Smooth muscle cell (in vitro differentiated cells): ENCODE data around the gene PSORS1C2. TPM values are rescaled to one million over a fixed set of nuclear protein-coding genes. Genes with fewer than 3 reads are reported as not detected.

Source experiments
- DNase-seq: peaks from one replicate; lab custom pipeline; 2025; ENCODE audit not compliant: unreplicated experiment; lab: John Stamatoyannopoulos, UW
- H2AFZ ChIP-seq: fragments of 200-600 bp; sonication (generic); 2 replicates; pipeline ENCODE4 v1.6.0; 2016; ENCODE audit warnings: antibody characterized with exemption, low read depth, mild to moderate bottlenecking
- H3F3A ChIP-seq: fragments of 200-600 bp; sonication (generic); 2 replicates; pipeline ENCODE4 v1.6.0; 2017; ENCODE audit warnings: antibody characterized with exemption, low read depth
- H3K27ac ChIP-seq: fragments of 200-600 bp; sonication (generic); 2 replicates; pipeline ENCODE4 v1.5.1; 2016; ENCODE audit warnings: low read depth, mild to moderate bottlenecking
- H3K27me3 ChIP-seq: fragments of 200-600 bp; sonication (generic); 2 replicates; pipeline ENCODE4 v1.6.1; 2016; ENCODE audit warnings: low read depth, mild to moderate bottlenecking
- H3K36me3 ChIP-seq: fragments of 200-600 bp; sonication (generic); 2 replicates; pipeline ENCODE4 v1.5.1; 2016; ENCODE audit warnings: low read depth
- H3K4me1 ChIP-seq: fragments of 200-600 bp; sonication (generic); 2 replicates; pipeline ENCODE4 v1.5.1; 2016; ENCODE audit warnings: low read depth
- H3K4me2 ChIP-seq: fragments of 200-600 bp; sonication (generic); 2 replicates; pipeline ENCODE4 v1.6.0; 2016; ENCODE audit warnings: mild to moderate bottlenecking
- H3K4me3 ChIP-seq: fragments of 200-600 bp; sonication (generic); 2 replicates; pipeline ENCODE4 v1.5.1; 2016; ENCODE audit warnings: mild to moderate bottlenecking
- H3K79me2 ChIP-seq: fragments of 200-600 bp; sonication (generic); 2 replicates; pipeline ENCODE4 v1.6.0; 2016; ENCODE audit warnings: low read depth, mild to moderate bottlenecking
- H3K9ac ChIP-seq: fragments of 200-600 bp; sonication (generic); 2 replicates; pipeline ENCODE4 v1.6.0; 2016; ENCODE audit warnings: low read depth
- H3K9me3 ChIP-seq: fragments of 200-600 bp; sonication (generic); replicated peaks from 2 replicates; pipeline ENCODE4 v1.5.1; 2016; ENCODE audit warnings: low read depth
- H4K20me1 ChIP-seq: fragments of 200-600 bp; sonication (generic); 2 replicates; pipeline ENCODE4 v1.6.0; 2016; ENCODE audit warnings: low read depth
- whole genome bisulfite sequencing: methylation state at CpG from one replicate; pipeline ENCODE4 v1.1.7; 2016; ENCODE audit warnings: low lambda C conversion rate; 5-methylcytosine and 5-hydroxymethylcytosine counted together
- polyA plus RNA-seq: library from polyadenylated mRNA; unstranded; fragments of >200 nt; fragmentation: Nextera tagmentation; extraction: Ambion mirVana; gene quantifications from 2 replicates; pipeline ENCODE4 v1.2.1, GENCODE V29; 2016
- total RNA-seq: library from RNA; depleted of rRNA; stranded (reverse); fragments of >200 nt; gene quantifications from 2 replicates; pipeline ENCODE4 v1.2.3, GENCODE V29; 2014
- TF ChIP-seq, protein P1 (sequence below): fragments of 200-600 bp; sonication (generic); IDR thresholded peaks from 2 replicates; pipeline ENCODE4 v1.5.1; 2017; ENCODE audit warnings: borderline replicate concordance, mild to moderate bottlenecking, antibody characterized with exemption; ENCODE audit not compliant: insufficient read depth, poor library complexity, severe bottlenecking

PSORS1C2 gene
- total and polyA plus RNA-seq, 2 experiments from 2014 or later, result 0.49 to 1.1 TPM

DNA sequence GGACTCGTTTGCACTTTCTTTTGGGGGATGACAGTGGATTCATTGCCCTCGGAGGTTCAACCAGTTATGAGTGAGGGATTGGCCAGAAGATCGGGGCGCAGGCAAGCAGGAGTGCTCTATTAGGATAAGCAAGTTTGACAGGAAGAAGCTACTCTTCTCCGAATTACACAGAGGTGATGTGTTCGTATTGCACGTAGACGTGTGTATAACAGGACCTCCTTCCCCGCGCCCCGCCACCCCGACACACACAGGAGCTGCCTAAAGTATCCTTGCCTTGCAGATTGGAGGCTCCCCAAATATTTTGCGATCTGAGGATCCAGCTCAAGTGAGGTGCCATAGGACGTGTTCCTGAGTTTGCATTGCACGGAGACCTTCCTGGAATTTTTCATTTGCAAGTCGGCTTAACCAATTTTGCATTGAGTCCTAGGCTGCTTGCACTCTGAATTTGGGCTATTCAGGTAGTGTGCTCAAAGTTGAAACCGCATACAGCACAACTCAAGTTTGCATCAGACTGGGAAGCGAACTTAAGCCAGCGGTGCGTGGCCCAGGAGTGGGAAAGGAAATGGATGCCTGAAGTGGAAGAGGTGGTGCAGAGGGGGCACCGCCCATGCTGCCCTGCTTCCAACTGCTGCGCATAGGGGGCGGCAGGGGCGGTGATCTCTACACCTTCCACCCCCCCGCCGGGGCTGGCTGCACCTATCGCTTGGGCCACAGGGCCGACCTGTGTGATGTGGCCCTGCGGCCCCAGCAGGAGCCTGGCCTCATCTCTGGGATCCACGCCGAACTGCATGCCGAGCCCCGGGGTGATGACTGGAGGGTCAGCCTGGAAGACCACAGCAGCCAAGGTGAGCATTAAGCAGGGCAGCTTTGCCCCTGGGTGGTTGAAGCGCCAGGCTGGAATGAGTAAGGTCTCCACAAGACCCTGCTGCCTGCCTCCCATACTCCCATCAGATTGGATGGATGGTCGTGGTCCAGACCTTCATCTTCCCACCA, 20.3 kb upstream of the PSORS1C2 start:
- no peak overlapping the region for H3K27ac ChIP-seq
- H3K79me2 ChIP-seq, result no peaks in the 10 kb centered on the region
- no peaks in the 10 kb centered on the region for H3K9me3 ChIP-seq
- H3K27me3 ChIP-seq, result no peaks in the 10 kb centered on the region
- 14% methylated on average over 33 of the region's 35 CpGs for WGBS
- H4K20me1 ChIP-seq, result no peaks in the 10 kb centered on the region
- no peaks in the 10 kb centered on the region for H3F3A ChIP-seq
- peaks cover 16% of the 10 kb centered on the region for H3K4me1 ChIP-seq
- H3K36me3 ChIP-seq, result no peaks in the 10 kb centered on the region
- peak overlapping the region; percentile 97 for H2AFZ ChIP-seq
- H3K9ac ChIP-seq, result peak overlapping the region; percentile 30
- no peak for DNase-seq
- TF ChIP-seq, protein P1, sequence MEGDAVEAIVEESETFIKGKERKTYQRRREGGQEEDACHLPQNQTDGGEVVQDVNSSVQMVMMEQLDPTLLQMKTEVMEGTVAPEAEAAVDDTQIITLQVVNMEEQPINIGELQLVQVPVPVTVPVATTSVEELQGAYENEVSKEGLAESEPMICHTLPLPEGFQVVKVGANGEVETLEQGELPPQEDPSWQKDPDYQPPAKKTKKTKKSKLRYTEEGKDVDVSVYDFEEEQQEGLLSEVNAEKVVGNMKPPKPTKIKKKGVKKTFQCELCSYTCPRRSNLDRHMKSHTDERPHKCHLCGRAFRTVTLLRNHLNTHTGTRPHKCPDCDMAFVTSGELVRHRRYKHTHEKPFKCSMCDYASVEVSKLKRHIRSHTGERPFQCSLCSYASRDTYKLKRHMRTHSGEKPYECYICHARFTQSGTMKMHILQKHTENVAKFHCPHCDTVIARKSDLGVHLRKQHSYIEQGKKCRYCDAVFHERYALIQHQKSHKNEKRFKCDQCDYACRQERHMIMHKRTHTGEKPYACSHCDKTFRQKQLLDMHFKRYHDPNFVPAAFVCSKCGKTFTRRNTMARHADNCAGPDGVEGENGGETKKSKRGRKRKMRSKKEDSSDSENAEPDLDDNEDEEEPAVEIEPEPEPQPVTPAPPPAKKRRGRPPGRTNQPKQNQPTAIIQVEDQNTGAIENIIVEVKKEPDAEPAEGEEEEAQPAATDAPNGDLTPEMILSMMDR, result no peak
- peak overlapping the region; percentile 79 for H3K4me3 ChIP-seq
- peak overlapping the region; percentile 94 for H3K4me2 ChIP-seq

DNA sequence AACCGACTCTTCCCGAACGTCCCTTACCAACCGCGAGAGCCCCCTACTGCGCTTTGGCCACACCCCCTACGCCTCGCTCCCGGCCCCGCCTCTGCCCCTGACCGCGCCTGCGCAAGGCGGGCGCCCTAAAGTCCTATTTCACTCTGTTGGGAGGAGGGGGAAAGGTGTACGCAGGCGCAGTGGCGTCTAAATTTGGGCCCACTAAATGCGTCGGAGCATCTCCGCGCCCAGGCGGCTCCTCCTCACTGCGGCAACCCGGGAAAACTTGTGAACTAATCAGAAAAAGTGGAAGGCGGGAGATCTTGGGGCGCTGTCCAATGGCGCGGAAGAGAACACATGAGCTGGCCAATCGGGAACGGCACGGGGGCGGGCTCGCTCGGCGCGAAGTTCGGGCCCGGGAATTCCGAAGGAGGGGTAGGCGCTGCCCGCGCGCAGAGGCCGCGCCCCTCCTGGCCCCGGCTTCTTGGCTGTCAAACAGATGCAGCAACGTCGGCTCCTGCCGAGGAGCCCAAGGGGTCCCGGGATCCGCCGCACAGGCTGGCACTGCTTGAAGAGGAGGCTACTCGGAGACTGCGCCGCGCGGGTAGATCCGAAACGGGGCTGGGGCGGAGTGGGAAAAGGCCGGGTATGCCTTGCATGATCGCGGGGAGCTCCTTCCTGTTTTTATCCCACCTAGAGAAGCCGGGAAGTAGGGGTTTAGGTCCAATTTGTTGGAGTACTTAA, 19.4 kb upstream of the PSORS1C2 start, which contains the start of gene TCF19:
Gene TCF19 (plus strand): TSS at position 450 of the 723 bp plus-strand sequence. CDS start 881 bp downstream, outside the sequence.
- peak; percentile 96 for DNase-seq
- peak within 1 kb of the TSS; percentile 94 for H3K4me2 ChIP-seq
- no peaks in the 10 kb centered on the region for H3F3A ChIP-seq
- H3K4me1 ChIP-seq, result peaks cover 16% of the 10 kb centered on the region
- H3K9ac ChIP-seq, result peak within 1 kb of the TSS; percentile 86
- no peak within 1 kb of the TSS for H3K27ac ChIP-seq
- WGBS, result under 1% methylated on average over 57 of the region's 65 CpGs
- TF ChIP-seq, protein P1, result no peak
- no peaks in the 10 kb centered on the region for H3K27me3 ChIP-seq
- no peaks in the 10 kb centered on the region for H3K36me3 ChIP-seq
- peak within 1 kb of the TSS; percentile 79 for H3K4me3 ChIP-seq
- H2AFZ ChIP-seq, result peak within 1 kb of the TSS; percentile 98
- H3K9me3 ChIP-seq, result no peaks in the 10 kb centered on the region
- H3K79me2 ChIP-seq, result no peaks in the 10 kb centered on the region
- H4K20me1 ChIP-seq, result no peaks in the 10 kb centered on the region

DNA sequence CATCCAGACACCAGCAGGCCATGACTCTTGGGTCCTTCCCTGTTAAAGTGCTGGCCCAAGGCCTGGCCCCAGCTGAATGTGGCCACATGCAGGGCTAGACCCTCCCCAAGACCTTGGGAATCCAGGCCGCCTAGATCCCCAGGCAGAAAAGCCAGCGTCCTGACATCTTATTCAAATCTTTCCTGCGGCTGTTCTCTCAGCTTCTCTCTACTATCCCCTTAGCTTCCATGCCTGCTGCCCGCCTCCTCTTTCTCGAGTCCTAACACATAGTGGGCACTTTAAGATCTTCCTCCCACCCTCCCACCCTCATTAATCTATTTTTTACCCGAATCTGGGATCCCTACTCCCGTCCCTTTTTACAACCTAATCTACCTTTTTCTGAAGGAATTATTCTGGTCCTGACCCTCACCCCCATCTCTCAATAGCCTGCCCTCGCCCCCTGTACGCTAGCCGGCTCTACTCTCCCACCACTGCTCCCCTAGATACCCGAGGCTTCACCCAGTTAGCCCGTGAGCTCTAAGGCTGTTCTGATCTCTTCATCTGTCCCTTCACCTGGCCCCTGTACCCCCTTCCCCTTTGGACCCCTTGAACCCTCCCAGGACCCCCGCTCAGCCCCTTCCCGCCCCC, 18.8 kb upstream of the PSORS1C2 start, which contains the start of gene CCHCR1:
Gene CCHCR1 (minus strand): TSS at position 290 of the 627 bp plus-strand sequence. CDS start 202 bp downstream, at position 88.
- no peaks in the 10 kb centered on the region for H3K27me3 ChIP-seq
- no peaks in the 10 kb centered on the region for H3F3A ChIP-seq
- H3K36me3 ChIP-seq, result no peaks in the 10 kb centered on the region
- TF ChIP-seq, protein P1, result no peak
- no peaks in the 10 kb centered on the region for H3K79me2 ChIP-seq
- H3K9me3 ChIP-seq, result no peaks in the 10 kb centered on the region
- peak within 1 kb of the TSS; percentile 98 for H2AFZ ChIP-seq
- DNase-seq, result no peak
- peak within 1 kb of the TSS; percentile 79 for H3K4me3 ChIP-seq
- H3K9ac ChIP-seq, result peak within 1 kb of the TSS; percentile 86
- 25% methylated on average over 10 of the region's 14 CpGs for WGBS
- H4K20me1 ChIP-seq, result no peaks in the 10 kb centered on the region
- H3K4me1 ChIP-seq, result peaks cover 16% of the 10 kb centered on the region
- H3K4me2 ChIP-seq, result peak within 1 kb of the TSS; percentile 94
- H3K27ac ChIP-seq, result no peak within 1 kb of the TSS
